ENCODE data around the gene SH3TC1. TPM values are rescaled to one million over a fixed set of nuclear protein-coding genes. Genes with fewer than 3 reads are reported as not detected.

Gene SH3TC1
- total RNA-seq, 2 experiments from 2014 or later: 119 to 127 TPM

DNA sequence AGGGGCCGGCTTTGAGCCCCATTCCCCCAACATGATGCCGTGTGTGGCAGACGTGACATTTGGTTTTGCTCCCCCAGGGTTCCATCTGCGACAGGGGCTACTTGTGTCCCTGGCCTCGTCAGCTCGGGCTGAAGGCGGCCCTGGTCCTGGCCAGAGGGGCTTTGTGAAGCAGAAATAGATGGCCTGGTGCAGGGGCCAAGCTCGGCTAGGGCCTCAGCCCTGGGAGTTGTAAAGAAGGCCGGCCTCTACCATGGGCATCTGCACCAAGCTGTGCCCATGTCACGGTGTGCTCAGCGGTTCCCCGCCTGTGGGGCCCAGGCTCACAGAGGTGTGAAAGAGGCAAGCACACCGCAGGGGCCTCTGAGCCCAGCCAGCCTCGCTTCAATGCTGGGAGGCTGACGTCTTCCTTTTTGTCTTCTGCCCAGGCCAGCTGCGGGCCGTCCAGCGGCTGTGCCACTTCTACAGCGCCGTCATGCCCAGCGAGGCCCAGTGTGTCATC is 32.5 kb downstream of the SH3TC1 start:
- ATAC-seq (ENCODE audit: poor library complexity) (no peak), DNase-seq (no peak)
- TF ChIP-seq, protein P1, sequence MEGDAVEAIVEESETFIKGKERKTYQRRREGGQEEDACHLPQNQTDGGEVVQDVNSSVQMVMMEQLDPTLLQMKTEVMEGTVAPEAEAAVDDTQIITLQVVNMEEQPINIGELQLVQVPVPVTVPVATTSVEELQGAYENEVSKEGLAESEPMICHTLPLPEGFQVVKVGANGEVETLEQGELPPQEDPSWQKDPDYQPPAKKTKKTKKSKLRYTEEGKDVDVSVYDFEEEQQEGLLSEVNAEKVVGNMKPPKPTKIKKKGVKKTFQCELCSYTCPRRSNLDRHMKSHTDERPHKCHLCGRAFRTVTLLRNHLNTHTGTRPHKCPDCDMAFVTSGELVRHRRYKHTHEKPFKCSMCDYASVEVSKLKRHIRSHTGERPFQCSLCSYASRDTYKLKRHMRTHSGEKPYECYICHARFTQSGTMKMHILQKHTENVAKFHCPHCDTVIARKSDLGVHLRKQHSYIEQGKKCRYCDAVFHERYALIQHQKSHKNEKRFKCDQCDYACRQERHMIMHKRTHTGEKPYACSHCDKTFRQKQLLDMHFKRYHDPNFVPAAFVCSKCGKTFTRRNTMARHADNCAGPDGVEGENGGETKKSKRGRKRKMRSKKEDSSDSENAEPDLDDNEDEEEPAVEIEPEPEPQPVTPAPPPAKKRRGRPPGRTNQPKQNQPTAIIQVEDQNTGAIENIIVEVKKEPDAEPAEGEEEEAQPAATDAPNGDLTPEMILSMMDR (IDR thresholded peaks at IDR 0.05): no peak
- H3K27ac ChIP-seq (ENCODE audit: low read depth in 1 of 2, low read length in 2 of 2): no peak overlapping the region
- ChIA-PET CTCF (no interaction called here), POLR2A (no interaction called here)
- intact Hi-C loops (cut with DNase I, micrococcal nuclease): no loop called here
- H3K4me1 Mint-ChIP-seq (ENCODE audit: low read depth): peaks cover 21% of the 10 kb centered on the region
- H3K9me3 Mint-ChIP-seq: peaks cover 2% of the 10 kb centered on the region
- H3K4me3 Mint-ChIP-seq: no peak overlapping the region
- H3K9me3 ChIP-seq (ENCODE audit: control insufficient read depth in 1 of 2, insufficient read depth in 1 of 2, low read length in 2 of 2): no peaks in the 10 kb centered on the region
- peaks cover 10% of the 10 kb centered on the region for H3K36me3 Mint-ChIP-seq (ENCODE audit: low read depth)
- H3K27me3 Mint-ChIP-seq: no peaks in the 10 kb centered on the region
- H3K36me3 ChIP-seq (ENCODE audit: insufficient read depth, low read length): peaks cover 49% of the 10 kb centered on the region
- no peak overlapping the region for H3K4me3 ChIP-seq (ENCODE audit: low read length)
- H3K27ac Mint-ChIP-seq: no peak overlapping the region
- H3K4me1 ChIP-seq (ENCODE audit: insufficient read depth, low read length): peaks cover 41% of the 10 kb centered on the region
- no peaks in the 10 kb centered on the region for H3K27me3 ChIP-seq (ENCODE audit: control insufficient read depth in 1 of 2, insufficient read depth in 2 of 2, low read length in 2 of 2)

DNA sequence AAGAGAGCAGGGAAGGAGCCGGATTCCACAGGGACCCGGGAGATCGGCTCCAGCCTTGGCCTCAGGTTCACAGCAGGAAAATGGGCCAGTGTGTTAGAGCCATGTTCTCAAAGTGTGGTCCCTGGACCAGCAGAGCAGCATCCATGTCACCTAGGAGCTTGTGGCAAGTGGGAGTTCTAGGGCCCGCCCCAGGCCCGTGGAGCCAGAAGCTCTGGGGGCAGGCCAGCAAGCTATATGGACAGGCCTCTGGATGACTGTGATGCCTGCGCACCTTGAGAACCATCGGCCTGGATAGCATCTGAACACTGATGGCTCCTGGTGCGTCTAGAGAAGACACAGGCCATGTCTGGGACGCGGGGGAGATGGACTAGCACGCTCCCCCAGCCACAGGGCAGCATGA is 33.7 kb downstream of the SH3TC1 start:
- no peak for DNase-seq
- H3K9me3 Mint-ChIP-seq: peaks cover 2% of the 10 kb centered on the region
- POLR2A ChIA-PET: no interaction called here
- H3K27ac ChIP-seq (ENCODE audit: low read depth in 1 of 2, low read length in 2 of 2): no peak overlapping the region
- no peak overlapping the region for H3K4me3 Mint-ChIP-seq
- H3K27ac Mint-ChIP-seq: no peak overlapping the region
- peaks cover 46% of the 10 kb centered on the region for H3K36me3 ChIP-seq (ENCODE audit: insufficient read depth, low read length)
- TF ChIP-seq, protein P1 (IDR thresholded peaks at IDR 0.05): no peak
- intact Hi-C loops (cut with DNase I, micrococcal nuclease): no loop called here
- CTCF ChIA-PET: no interaction called here
- no peaks in the 10 kb centered on the region for H3K27me3 Mint-ChIP-seq
- peaks cover 21% of the 10 kb centered on the region for H3K4me1 Mint-ChIP-seq (ENCODE audit: low read depth)
- no peak for ATAC-seq (ENCODE audit: poor library complexity)
- no peaks in the 10 kb centered on the region for H3K27me3 ChIP-seq (ENCODE audit: control insufficient read depth in 1 of 2, insufficient read depth in 2 of 2, low read length in 2 of 2)
- H3K9me3 ChIP-seq (ENCODE audit: control insufficient read depth in 1 of 2, insufficient read depth in 1 of 2, low read length in 2 of 2): no peaks in the 10 kb centered on the region
- H3K4me3 ChIP-seq (ENCODE audit: low read length): no peak overlapping the region
- peaks cover 12% of the 10 kb centered on the region for H3K36me3 Mint-ChIP-seq (ENCODE audit: low read depth)
- peaks cover 29% of the 10 kb centered on the region for H3K4me1 ChIP-seq (ENCODE audit: insufficient read depth, low read length)

DNA sequence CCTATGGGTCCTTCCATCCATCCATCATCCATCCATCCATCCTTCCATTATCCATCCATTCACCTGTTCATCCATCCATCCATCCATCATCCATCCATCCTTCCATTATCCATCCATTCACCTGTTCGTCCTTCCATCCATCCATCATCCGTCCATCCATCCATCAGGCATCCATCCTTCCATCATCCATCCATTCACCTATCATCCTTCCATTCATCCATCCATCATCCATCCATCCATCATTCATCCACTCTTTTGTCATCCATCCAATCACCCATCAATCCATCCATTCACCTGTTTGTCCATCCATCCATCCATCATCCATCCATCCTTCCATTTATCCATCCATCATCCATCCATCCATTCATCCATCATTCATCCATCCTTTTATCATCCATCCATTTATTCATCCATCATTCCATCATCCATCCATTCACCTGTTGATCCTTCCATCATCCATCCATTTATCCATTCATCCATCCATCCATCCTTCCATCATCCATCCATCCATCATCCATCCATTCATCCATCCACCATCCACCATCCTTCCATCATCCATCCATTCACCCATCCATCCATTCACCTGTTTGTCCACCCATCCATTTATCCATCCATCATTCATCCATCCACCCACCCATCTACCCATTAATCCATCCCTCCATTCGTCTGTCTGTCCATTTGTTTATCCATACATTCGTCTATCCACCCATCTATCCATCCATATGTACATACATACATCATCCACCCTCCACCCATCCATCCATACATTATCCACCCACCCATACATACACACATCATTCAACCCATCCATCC is 34.8 kb downstream of the SH3TC1 start:
- Histone ChIP-seq H3K27ac (ENCODE audit: low read depth in 1 of 2, low read length in 2 of 2) (no peak overlapping the region), H3K9me3 (ENCODE audit: control insufficient read depth in 1 of 2, insufficient read depth in 1 of 2, low read length in 2 of 2) (no peaks in the 10 kb centered on the region), H3K27me3 (ENCODE audit: control insufficient read depth in 1 of 2, insufficient read depth in 2 of 2, low read length in 2 of 2) (no peaks in the 10 kb centered on the region), H3K4me3 (ENCODE audit: low read length) (no peak overlapping the region), H3K36me3 (ENCODE audit: insufficient read depth, low read length) (peaks cover 49% of the 10 kb centered on the region), H3K4me1 (ENCODE audit: insufficient read depth, low read length) (peaks cover 21% of the 10 kb centered on the region)
- Mint-ChIP-seq H3K27me3 (no peaks in the 10 kb centered on the region), H3K4me3 (no peak overlapping the region), H3K9me3 (peaks cover 2% of the 10 kb centered on the region), H3K27ac (no peak overlapping the region), H3K36me3 (ENCODE audit: low read depth) (peaks cover 14% of the 10 kb centered on the region), H3K4me1 (ENCODE audit: low read depth) (peaks cover 15% of the 10 kb centered on the region)
- POLR2A ChIA-PET: no interaction called here
- no peak for ATAC-seq (ENCODE audit: poor library complexity)
- TF ChIP-seq, protein P1 (IDR thresholded peaks at IDR 0.05): no peak
- intact Hi-C loops (cut with DNase I, micrococcal nuclease): no loop called here
- CTCF ChIA-PET: no interaction called here
- no peak for DNase-seq

Data from CD4-positive, alpha-beta T cell (primary cell).